ENCODE data around the gene RITA1. TPM values are rescaled to one million over a fixed set of nuclear protein-coding genes. Genes with fewer than 3 reads are reported as not detected.
A peak's percentile ranks its signal among the peaks of the same experiment; 100 is the strongest.

RITA1 gene
- total RNA-seq, 1 donor from 2014 or later = 16.3 TPM

- peak; percentile 30 for ATAC-seq (ENCODE audit: poor library complexity)
- intact Hi-C loops (cut with DNase I) = no loop called here
- no peak for DNase-seq
Measured at GRCh38 chr12:113235976-113236375, 50.5 kb downstream of the RITA1 start.

- DNase-seq (no peak), ATAC-seq (ENCODE audit: poor library complexity) (peak; percentile 28)
- intact Hi-C loops (cut with DNase I) = no loop called here
Measured at GRCh38 chr12:113236539-113237399, 51.2 kb downstream of the RITA1 start.

GRCh38 chr12:113237748-113238147, 52.2 kb downstream of the RITA1 start:
- intact Hi-C loops (cut with DNase I) = no loop called here
- DNase-seq = no peak
- no peak for ATAC-seq (ENCODE audit: poor library complexity)

- ATAC-seq (ENCODE audit: poor library complexity) (no peak), DNase-seq (no peak)
- intact Hi-C loops (cut with DNase I) = no loop called here
Measured at GRCh38 chr12:113238309-113238708, 52.8 kb downstream of the RITA1 start.

- intact Hi-C loops (cut with DNase I) = no loop called here
- no peak for ATAC-seq (ENCODE audit: poor library complexity)
- DNase-seq = no peak
Measured at GRCh38 chr12:113239288-113239771, 53.8 kb downstream of the RITA1 start.

GRCh38 chr12:113239811-113240331, 54.4 kb downstream of the RITA1 start:
- intact Hi-C loops (cut with DNase I) = no loop called here
- peak; percentile 74 for DNase-seq
- ATAC-seq (ENCODE audit: poor library complexity) = peak; percentile 8

- no peak for ATAC-seq (ENCODE audit: poor library complexity)
- intact Hi-C loops (cut with DNase I) = no loop called here
Measured at GRCh38 chr12:113240395-113240794, 54.9 kb downstream of the RITA1 start.

GRCh38 chr12:113241191-113242025, 55.9 kb downstream of the RITA1 start:
- ATAC-seq (ENCODE audit: poor library complexity) (no peak), DNase-seq (no peak)
- intact Hi-C loops (cut with DNase I) = no loop called here

More at GRCh38 chr12:113240395-113240794, 54.9 kb downstream of the RITA1 start:
- DNase-seq = no peak

Small RNA genes within 50 kb of the gene (microRNA-seq; reads per million reads assigned to microRNA genes)
- gene MIR7106 = not detected

Other genes with a start within 250 kb of the RITA1 start
- gene OAS3, start 247.2 kb upstream of the RITA1 start, total RNA-seq = 5.1 TPM
- gene OAS2, start 207.2 kb upstream of the RITA1 start, total RNA-seq = 3.7 TPM
- 1.6 TPM for gene DTX1, start 129.0 kb upstream of the RITA1 start, total RNA-seq
- not detected for gene RASAL1, start 50.0 kb upstream of the RITA1 start, total RNA-seq
- gene CFAP73, start 36.0 kb upstream of the RITA1 start, total RNA-seq = not detected
- gene DDX54, start 243 bp upstream of the RITA1 start, total RNA-seq = 33.6 TPM
- 128 TPM for gene TPCN1, start 35.7 kb downstream of the RITA1 start, total RNA-seq
- gene SLC8B1, start 149.4 kb downstream of the RITA1 start, total RNA-seq = 12.3 TPM
- 40.2 TPM for gene PLBD2, start 172.9 kb downstream of the RITA1 start, total RNA-seq
- not detected for gene SDS, start 218.2 kb downstream of the RITA1 start, total RNA-seq
- 6.3 TPM for gene SDSL, start 236.7 kb downstream of the RITA1 start, total RNA-seq

All from Right ventricle myocardium superior (tissue), 1 donor.